ENCODE measurements around the gene BCAS1.

Gene BCAS1

GRCh38 chr20:54044156-54044555 is 26.2 kb downstream of the BCAS1 start:
- no peak for DNase-seq

DNA sequence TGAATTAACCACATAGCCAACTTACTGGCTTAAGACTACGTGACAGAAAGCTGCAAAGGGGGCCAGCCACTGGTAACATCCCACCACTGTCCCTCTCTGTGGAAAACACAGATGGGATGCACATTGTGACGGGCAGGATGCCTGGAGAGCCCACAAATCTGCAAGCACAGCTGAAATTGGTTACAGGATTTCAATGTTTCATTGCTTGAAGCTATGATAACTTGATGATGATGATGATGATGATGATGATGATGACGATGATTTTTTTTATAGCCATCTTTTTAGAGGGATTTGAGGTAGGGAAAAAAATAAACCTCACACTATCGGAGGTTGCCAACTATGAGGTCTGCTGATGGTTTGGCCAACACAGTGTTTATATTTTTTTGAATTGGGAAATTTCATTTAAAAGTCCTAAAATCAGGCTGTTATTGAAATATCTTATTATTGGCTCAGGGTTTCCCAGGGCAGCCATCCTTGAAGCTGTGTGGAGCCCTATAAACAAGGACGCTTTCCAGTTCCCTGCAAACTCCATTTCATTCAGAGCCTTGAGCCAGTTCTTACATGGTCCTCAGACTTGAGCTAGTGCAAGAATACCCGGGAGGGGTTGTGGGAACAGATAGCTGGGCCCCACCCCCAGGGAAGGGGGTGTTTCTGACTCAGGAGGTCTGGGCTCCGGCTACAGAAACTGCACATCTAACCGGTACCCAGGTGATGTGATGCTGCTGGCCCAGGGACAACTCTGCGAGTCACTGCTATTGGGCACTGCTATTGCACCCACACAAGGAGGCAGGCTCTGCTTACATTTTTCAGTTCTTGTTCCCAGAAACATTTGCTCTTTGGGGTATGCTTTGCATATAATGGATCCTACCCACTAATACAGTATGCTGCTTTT is 27.1 kb downstream of the BCAS1 start:
- no peak for DNase-seq

DNA sequence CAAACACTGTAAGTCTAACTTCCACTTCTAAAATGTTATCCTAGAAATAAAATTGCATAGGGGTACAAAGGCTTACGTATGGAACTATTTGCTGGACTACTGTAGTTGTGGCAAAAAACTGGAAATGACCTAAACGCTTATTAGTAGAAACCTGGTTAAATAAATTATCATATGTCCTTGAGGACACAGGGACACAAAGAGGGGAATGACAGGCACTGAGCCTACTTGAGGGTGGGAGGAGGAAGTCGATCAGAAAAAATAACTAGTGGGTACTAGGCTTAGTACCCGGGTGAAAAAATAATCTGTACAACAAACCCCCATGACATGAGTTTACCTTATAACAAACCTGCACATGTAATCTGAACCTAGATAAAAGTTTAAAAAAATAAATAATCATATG is 28.4 kb downstream of the BCAS1 start:
- no peak for DNase-seq

DNA sequence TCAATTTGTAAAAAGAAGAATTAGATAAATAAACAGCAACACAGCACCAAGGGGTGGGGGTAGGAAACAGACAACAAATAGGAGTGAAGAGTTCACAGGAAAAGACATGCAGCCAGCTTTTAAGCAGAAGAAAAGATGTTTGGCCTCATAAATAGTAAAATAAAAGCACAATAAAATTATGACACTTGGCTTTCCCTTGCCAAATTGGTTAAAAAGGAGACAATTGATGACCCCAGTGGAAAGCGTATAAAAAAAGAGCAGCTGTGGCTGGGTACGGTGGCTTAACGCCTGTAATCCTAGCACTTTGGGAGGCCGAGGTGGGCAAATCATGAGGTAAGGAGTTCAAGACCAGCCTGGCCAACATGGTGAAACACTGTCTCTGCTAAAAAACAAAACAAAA is 29.1 kb downstream of the BCAS1 start:
- DNase-seq: no peak

DNA sequence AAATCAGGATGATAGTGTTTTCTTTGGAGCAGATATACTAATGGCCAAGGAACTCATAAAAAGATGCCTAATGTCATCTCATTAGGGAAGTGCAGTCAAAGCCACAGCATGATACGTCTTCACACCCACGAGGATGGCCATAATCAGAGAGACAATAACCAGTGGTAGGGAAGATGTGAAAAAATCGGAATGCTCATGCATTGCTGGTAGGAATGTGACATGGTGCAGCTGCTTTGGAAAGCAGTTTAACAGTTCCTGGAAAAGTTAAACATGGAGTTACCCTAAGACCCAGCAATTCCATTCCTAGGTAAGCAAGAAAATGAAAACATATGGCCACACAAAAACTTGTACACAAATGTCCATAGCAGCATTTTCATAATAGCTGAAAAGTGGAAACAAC is 29.9 kb downstream of the BCAS1 start:
- DNase-seq: no peak

DNA sequence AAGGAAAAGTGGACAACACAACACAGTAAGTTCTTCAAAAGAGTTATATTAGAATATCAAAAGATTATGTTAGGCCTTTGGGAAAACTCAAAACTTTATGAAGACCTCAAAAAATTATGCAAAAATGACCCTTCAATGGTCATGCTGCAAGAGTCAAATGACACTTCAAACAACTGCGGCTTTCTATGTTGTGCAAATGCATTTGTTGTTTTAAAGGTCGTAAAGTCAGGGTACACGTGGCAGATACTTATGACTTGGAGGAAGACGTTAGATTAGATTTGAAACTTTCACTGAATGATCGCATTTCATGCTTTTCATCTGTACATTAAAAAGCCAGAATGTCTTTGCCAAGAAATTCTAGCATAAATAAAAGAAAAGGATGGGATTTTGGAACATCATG is 31.4 kb downstream of the BCAS1 start:
- no peak for DNase-seq

DNA sequence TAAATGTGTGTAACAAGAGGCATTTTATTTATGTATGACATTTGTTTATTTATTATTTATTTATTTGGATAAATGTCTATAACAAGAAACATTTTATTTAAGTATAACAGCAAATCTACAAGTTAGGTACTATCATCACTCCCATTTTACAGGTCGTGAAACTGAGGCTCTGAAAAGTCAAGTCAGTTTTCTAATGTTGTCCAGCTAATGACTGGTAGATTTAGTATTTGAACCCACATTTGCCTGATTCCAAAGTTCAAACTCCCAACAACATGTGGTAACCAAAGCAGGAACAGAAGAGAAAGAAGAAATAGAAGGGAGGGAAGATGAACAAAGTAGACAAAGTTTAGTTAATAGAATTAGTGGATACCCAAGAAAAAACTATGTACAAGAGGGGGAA is 32.9 kb downstream of the BCAS1 start:
- no peak for DNase-seq

DNA sequence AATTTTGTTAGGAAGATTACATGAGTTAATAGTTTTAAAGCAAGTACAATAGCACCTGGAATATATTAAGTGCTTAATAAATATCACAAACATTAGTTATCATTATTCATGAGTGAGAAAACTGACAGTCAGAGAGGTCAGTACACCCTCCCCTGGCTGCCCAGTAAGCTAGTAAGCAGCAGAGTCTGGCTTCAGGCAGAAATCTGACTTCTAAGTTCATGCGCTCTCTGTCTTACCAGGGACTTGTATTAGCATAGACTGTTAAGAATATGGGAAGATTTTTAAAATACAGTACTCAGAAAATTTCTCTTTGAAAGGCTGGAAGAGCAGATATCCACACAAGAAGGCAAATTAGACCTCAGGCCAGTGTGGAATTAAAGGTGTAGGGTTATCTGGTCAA is 40.8 kb downstream of the BCAS1 start:
- DNase-seq: no peak

- no peak for DNase-seq
These were observed 41.2 kb downstream of the BCAS1 start for GRCh38 chr20:54029176-54029575.

DNA sequence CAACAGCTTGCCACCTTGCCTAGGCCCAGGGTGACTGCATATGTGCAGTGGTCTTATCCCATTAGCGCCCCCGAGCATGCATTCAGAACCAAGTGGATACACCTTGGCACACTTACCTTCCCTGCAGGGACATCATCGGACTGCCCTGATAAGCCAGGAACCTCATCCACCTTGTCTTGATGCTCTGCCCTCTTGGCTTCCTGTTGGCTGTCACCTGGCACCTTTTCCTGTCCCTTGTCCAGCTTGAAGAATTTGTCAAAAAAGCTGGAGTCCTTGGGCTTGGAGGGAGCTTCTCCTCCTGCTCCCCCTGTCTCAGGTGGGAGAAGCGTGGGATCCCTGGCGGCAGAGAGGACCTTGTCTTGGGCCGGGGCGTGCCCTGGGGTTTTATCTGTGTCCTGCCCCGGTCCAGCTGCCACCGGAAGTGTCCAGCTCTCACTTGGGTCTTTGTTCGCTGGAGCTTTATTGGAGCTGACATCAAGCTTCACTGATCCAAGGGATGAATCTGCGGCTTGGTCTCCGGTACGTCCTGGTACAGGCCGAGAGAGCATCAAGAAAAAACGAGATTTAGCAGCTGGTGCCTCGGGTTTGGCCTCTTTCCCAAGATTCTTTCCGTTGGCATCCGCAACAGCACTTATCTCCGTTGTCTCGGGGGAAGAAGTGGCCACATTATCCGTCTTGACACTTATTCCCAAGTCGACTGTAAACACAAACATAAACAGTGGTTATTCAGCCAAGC is 42.0 kb downstream of the BCAS1 start:
- no peak for DNase-seq

- no peak for DNase-seq
These were observed 42.7 kb downstream of the BCAS1 start for GRCh38 chr20:54027704-54028103.

DNA sequence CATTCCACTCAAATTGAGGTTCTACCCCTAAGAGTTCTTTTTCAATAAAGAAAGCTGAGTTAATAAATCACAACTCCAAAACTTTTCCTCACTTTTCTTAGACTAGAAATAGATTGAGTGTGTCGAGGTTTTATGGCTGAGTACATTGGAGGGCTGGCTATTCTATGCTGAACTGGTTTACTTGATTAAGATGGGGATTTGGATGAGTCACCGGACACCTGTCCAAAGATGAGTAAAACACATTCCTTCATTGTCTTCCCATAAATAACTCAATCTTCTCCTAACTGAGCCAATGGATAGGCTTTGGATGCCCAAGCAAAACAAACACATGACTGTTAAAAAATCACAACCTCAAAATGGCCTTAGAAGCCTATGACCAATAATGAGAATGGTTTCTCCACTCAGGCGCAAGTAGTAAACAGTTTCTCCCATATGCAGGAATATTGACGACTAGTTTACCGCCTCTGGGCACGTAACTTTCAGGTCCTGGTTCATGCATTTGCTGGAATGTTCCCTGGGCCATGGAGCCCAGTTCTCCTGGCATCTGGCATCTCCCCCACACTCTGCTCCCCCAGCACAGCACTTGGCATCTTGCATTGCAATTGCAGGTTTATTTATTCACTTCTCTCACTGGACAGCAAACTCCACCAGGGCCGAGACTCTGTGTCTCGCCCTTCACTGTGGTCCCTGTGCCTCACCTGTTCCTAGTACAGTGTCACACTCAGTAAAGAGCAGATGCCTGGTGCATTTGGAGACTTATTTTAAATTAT is 43.9 kb downstream of the BCAS1 start:
- DNase-seq: no peak

DNA sequence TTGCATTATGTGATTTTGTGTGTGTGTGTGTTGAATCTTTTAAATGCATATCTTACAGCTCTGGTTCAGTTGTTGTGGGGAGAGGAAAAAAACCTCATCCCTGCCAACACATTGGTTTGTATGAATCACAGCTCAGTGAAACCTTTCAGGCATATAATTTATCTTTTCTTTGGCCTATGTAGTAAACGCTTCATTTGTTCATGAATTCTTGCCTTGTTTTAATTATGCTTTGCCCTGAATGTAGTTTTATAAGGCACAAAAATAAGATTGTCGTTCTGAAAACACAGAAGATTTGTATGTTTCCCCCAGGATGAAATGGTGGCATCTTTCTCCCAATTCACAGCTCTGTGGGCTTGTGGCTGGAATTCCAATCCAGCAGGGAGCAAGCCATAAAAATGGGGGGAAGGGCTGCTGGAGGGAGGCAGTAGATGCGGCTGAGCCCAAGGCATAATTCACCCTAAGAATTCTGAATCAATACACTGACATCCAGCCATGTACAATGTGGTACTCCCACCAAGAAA is 45.1 kb downstream of the BCAS1 start:
- no peak for DNase-seq

DNA sequence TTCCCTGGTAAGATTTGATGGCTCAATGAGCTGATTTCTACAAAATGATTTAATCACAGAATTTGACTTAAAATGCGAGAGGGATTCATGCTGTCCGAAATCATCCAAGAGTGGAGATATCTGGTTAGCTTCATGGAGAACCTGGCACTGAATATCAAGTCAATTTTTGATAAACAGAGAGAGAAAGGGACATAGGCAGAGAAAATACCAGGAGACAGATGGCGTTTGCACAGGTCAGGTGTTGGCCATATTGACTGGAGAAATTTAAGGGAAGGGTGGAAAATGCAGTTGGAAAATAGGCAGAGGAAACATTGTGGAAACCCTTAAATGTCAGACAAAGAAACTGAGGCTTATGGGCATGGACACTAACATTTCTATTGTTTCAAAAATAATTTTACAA is 47.0 kb downstream of the BCAS1 start:
- no peak for DNase-seq

- DNase-seq: no peak
These were observed 48.8 kb downstream of the BCAS1 start for GRCh38 chr20:54021446-54022235.

DNA sequence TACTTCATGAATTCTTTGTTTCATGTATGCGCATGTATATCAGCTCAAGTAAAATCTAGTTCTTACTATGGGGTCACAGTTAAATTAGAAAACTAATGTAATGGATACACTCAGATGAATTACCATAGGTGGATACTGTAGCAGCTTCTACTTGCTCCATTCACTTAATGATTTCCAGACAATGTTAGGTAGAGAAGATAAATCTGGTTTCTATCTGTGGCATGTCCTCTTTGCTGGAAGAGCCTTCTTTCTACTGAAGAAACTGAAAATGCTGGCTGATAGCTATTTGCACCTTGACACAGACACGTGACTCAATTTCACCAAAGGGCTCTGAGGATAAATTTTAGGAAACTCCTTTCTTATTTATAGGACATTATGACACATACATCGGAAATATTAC is 49.5 kb downstream of the BCAS1 start:
- DNase-seq: no peak

GRCh38 chr20:54020348-54020747 is 50.0 kb downstream of the BCAS1 start:
- DNase-seq: no peak

DNA sequence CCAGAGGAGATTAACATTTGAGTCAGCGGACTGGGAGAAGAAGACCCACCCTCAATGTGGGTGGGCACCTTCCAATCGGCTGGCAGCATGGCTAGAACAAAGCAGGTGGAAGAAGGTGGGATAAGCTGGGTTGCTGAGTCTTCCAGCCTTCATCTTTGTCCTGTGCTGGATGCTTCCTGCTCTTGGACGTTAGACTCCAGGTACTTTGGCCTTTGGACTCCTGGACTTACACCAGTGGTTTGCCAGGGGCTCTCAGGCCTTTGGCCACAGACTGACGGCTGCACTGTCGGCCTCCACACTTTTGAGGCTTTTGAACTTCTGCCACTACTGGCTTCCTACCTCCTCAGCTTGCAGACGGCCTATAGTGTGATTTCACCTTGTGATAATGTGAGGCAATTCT is 50.8 kb downstream of the BCAS1 start:
- DNase-seq: no peak

DNA sequence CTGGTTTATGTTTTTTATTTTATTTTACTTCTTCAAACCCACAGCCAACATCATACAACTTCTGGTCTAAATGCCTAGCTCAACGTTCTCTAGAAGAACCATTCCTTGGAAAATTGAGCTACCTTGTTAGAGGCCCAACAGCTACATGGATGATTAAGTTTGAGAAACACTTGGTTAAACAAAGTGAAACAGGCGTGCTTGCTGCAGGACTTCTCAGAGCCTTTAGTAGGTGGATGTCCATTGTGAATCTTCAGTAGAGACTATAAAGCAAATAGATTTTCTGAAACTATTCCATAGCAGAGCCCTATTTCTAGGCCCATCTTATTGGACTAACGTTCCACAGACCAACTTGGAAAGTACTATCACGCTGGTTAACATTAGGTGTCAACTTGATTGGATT is 51.3 kb downstream of the BCAS1 start:
- no peak for DNase-seq

- no peak for DNase-seq
These were observed 52.5 kb downstream of the BCAS1 start for GRCh38 chr20:54017846-54018245.

DNA sequence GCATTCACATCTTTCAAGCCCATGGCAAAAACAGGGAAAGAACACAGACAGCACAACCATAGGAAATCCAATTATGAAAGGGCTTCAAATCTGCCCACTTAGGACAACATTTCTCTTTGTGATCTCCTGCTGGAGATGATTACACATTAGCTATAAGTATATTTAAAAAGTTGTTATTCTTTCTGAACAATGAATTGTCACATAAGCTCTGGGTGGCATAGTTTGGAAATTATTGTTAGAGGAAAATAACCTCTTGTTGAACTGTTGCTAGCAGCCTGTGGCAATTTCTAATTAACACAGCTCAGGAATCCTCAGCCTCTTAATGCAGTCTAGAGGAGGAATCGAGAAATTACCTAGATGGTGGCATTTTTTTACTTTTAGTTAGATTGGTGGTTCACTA is 54.9 kb downstream of the BCAS1 start:
- no peak for DNase-seq

- no peak for DNase-seq
These were observed 56.0 kb downstream of the BCAS1 start for GRCh38 chr20:54014293-54014926.
